Astrocyte of the cerebellum (primary cell): Measurements from ENCODE around the gene GUF1.

Experiments used
- DNase-seq: peaks from one replicate; pipeline ENCODE4 v3.0.0-alpha.2; 2011; ENCODE audit warnings: low read depth
- H3K4me3 ChIP-seq: 2 replicates; pipeline ENCODE4 v1.5.1; 2011; ENCODE audit warnings: mild to moderate bottlenecking, low read depth, low read length, moderate library complexity
- in situ Hi-C: cut with HindIII; loops from 2 replicates; pipeline ENCODE4 v1.10.0; 2017; ENCODE audit warnings: low sequenced_read_pairs
- TF ChIP-seq, protein P1 (sequence below): IDR thresholded peaks from 2 replicates; pipeline ENCODE4 v1.5.1; 2012; ENCODE audit warnings: low read length, low read depth, moderate library complexity, mild to moderate bottlenecking; ENCODE audit errors: missing control alignments

The GUF1 gene, protein sequence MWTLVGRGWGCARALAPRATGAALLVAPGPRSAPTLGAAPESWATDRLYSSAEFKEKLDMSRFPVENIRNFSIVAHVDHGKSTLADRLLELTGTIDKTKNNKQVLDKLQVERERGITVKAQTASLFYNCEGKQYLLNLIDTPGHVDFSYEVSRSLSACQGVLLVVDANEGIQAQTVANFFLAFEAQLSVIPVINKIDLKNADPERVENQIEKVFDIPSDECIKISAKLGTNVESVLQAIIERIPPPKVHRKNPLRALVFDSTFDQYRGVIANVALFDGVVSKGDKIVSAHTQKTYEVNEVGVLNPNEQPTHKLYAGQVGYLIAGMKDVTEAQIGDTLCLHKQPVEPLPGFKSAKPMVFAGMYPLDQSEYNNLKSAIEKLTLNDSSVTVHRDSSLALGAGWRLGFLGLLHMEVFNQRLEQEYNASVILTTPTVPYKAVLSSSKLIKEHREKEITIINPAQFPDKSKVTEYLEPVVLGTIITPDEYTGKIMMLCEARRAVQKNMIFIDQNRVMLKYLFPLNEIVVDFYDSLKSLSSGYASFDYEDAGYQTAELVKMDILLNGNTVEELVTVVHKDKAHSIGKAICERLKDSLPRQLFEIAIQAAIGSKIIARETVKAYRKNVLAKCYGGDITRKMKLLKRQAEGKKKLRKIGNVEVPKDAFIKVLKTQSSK

DNA sequence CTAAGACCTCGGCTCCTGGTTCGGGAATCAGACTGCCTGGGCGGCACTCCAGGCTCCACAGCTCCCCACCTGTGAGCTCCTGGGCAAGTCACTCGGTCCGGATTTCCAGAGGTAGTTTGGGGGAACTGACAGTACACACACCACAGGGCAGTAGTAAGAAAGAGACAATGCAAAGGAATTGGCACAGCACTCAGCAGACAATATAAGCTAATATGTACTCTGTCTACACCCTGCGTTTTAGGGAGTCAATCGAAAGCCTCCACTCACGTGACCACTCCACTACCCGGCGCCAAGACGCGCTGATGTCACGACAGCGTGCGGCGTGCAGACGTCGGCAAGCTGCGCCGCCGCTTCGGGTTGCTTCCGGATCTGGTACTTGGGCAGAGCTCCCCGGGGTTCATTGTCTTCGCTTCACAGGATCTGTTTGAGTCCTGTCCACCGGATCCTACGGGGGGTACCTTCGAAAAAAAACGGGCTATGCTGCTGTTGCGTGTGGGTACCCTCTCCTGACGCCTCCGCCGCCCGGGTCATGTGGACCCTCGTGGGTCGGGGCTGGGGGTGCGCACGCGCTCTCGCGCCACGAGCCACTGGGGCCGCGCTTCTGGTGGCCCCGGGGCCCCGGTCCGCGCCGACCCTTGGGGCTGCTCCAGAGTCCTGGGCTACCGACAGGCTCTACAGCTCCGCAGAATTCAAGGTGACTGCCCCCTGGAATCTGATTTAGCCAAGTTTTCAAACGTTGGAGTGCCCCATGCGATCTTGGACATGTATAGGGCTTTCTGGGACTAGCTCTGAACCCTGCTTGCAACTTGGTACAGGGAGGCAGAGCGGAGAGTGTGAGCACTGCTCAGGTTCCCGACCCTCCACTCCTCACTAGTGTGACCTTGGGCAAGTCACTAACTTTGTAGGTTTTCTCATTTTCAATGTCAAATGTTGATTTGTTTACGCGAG lies at the start of gene GUF1:
TSS of gene GUF1 (plus strand) at position 327 of the 948 bp plus-strand sequence. CDS start at position 530, 203 bp downstream.
- peak; percentile 77 for DNase-seq
- TF ChIP-seq, protein P1, sequence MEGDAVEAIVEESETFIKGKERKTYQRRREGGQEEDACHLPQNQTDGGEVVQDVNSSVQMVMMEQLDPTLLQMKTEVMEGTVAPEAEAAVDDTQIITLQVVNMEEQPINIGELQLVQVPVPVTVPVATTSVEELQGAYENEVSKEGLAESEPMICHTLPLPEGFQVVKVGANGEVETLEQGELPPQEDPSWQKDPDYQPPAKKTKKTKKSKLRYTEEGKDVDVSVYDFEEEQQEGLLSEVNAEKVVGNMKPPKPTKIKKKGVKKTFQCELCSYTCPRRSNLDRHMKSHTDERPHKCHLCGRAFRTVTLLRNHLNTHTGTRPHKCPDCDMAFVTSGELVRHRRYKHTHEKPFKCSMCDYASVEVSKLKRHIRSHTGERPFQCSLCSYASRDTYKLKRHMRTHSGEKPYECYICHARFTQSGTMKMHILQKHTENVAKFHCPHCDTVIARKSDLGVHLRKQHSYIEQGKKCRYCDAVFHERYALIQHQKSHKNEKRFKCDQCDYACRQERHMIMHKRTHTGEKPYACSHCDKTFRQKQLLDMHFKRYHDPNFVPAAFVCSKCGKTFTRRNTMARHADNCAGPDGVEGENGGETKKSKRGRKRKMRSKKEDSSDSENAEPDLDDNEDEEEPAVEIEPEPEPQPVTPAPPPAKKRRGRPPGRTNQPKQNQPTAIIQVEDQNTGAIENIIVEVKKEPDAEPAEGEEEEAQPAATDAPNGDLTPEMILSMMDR: no peak
- in situ Hi-C loops: no loop called here
- H3K4me3 ChIP-seq: peak within 1 kb of the TSS; percentile 70

DNA sequence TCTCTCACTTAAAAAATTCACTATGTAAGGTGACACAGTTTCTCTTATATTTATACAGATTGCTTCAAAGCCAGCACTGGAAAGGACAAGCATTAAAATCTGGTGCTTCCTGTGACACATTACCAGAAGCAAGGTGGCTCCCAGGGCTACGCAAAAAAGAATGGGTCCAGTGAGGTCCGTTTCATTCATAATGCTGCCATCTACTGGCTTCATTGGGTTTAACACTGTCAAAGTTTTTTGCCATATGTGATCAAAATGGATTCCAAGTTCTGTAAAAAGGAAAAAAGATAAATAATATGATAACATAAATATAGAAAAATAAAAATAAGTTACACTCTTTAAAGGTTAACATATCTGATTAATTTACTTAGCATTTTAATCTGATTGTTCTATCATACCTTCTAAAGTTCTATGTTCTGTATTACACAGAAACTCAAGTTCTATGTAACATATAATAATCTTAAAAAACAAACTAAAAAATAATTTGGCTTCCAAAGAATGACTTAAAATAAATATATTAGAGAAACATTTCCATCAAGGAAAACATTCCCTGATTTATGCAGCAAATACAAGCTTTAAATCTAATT lies 48.8 kb upstream of the GUF1 start:
- peak; percentile 4 for DNase-seq
- no peak overlapping the region for H3K4me3 ChIP-seq
- in situ Hi-C loops: no loop called here
- TF ChIP-seq, protein P1: peak; percentile 71

DNA sequence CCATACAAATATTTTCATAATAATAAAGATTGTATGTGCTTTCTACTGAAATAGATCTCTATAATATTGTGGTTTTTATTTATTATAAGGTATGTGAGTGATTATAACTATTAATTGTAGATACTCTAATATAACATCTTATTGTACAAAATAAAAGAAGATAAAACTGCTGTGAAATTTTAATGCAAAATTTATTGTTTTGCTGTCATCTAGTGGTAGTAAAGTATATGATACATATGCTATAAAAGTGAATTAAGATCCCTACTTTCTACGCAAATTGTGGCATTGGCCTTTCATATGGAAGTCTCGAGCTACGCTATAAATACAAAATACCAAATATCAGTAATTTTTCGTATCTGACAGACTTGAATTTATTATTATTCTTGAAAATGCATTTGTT lies 46.1 kb upstream of the GUF1 start:
- TF ChIP-seq, protein P1: no peak
- H3K4me3 ChIP-seq: no peak overlapping the region
- DNase-seq: no peak
- in situ Hi-C loops: no loop called here

- DNase-seq: no peak
- TF ChIP-seq, protein P1: no peak
- in situ Hi-C loops: no loop called here
Measured at GRCh38 chr4:44632733-44633132, 45.5 kb upstream of the GUF1 start.

DNA sequence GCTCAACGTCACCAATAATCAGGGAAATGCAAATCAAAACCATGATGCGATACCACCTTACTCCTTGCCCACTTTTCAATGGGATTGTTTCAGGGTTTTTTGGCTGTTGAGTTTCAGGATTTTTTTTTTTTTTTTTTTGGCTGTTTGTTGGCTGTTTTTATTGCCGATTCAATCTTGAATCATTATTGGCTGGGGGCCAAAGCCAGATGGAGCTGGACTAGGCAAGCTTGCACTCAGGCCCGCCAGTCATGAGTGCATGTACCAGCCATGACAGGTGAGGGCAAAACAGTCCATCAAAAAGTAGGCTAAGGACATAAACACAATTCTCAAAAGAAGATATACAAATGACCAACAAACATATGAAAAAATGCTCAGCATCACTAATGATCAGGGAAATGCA lies 40.1 kb upstream of the GUF1 start:
- TF ChIP-seq, protein P1: no peak
- in situ Hi-C loops: no loop called here
- no peak overlapping the region for H3K4me3 ChIP-seq
- no peak for DNase-seq

More at GRCh38 chr4:44632733-44633132, 45.5 kb upstream of the GUF1 start:
- H3K4me3 ChIP-seq: no peak overlapping the region

GRCh38 chr4:44646151-44646550 lies 32.1 kb upstream of the GUF1 start:
- DNase-seq: no peak
- TF ChIP-seq, protein P1: no peak
- no peak overlapping the region for H3K4me3 ChIP-seq
- in situ Hi-C loops: no loop called here
